ENCODE data around the gene FCHO1.

- TF ChIP-seq CTCF (IDR thresholded peaks at IDR 0.05) (no peak), POLR2A (IDR thresholded peaks at IDR 0.05) (no peak)
These were observed 37.4 kb downstream of the FCHO1 start for GRCh38 chr19:17788632-17789031.

Measured in transverse colon (tissue), 3 donors.